PFSK-1 (cell line): Measurements from ENCODE around the gene HTRA3.

Experiments used
- FOXP2 ChIP-seq: optimal IDR thresholded peaks from 2 replicates; pipeline ENCODE3; 2011; ENCODE audit warnings: borderline replicate concordance, control low read depth, inconsistent platforms; ENCODE audit not compliant: insufficient read depth; ENCODE audit errors: extremely low read length, extremely low read depth
- POLR2AphosphoS5 ChIP-seq: IDR thresholded peaks from 2 replicates; pipeline ENCODE4 v1.6.1; 2012; ENCODE audit warnings: low read depth, mild to moderate bottlenecking, control low read depth, low read length, moderate library complexity
- REST ChIP-seq, 2 experiments: IDR thresholded peaks; 2 replicates each; pipeline versions ENCODE4 v1.6.1 to v1.8.0; 2011 to 2012; ENCODE audit warnings: low read depth in 2 of 2, low read length in 2 of 2, control low read depth in 1 of 2, inconsistent platforms in 1 of 2, mild to moderate bottlenecking in 1 of 2, moderate library complexity in 1 of 2; ENCODE audit not compliant: insufficient read depth in 1 of 2
- SIN3A ChIP-seq: IDR thresholded peaks from 2 replicates; pipeline ENCODE4 v1.6.1; 2012; ENCODE audit warnings: mild to moderate bottlenecking, low read length, moderate library complexity, borderline replicate concordance; ENCODE audit not compliant: insufficient read depth
- TAF1 ChIP-seq: IDR thresholded peaks from 2 replicates; pipeline ENCODE4 v1.6.1; 2012; ENCODE audit warnings: low read length, control low read depth, borderline replicate concordance; ENCODE audit not compliant: insufficient read depth

GRCh38 chr4:8353158-8353669 lies 83.7 kb downstream of the HTRA3 start:
- TF ChIP-seq POLR2AphosphoS5: no peak
- no peak for TF ChIP-seq SIN3A
- TF ChIP-seq TAF1: no peak
- no peak for TF ChIP-seq REST (IDR thresholded peaks at IDR 0.05; ENCODE audit: insufficient read depth in 1 of 2, low read depth in 2 of 2, low read length in 2 of 2)
- TF ChIP-seq FOXP2: no peak
